Neutrophil (primary cell): ENCODE results near the gene HOXD4.

Experiments
- H3K27ac ChIP-seq: fragments of 200-600 bp; sonication (generic); 2 replicates; pipeline ENCODE4 v1.5.1; 2016; ENCODE audit warnings: mild to moderate bottlenecking, moderate library complexity
- H3K27me3 ChIP-seq: fragments of 200-600 bp; sonication (generic); 2 replicates; pipeline ENCODE4 v1.6.0; 2016; ENCODE audit warnings: mild to moderate bottlenecking
- H3K36me3 ChIP-seq: fragments of 200-600 bp; sonication (generic); 2 replicates; pipeline ENCODE4 v1.5.1; 2017
- H3K4me1 ChIP-seq, 2 experiments: fragments of 200-600 bp in 1 of 2; sonication (generic) in 1 of 2; 1 replicate in 1 of 2; 2 replicates in 1 of 2; pipeline versions ENCODE4 v1.5.1 to v1.6.1; 2013 to 2016; ENCODE audit warnings: low read depth in 1 of 2, low read length in 1 of 2, mild to moderate bottlenecking in 1 of 2, moderate library complexity in 1 of 2; ENCODE audit not compliant: control insufficient read depth in 1 of 2, insufficient read depth in 1 of 2
- H3K4me3 ChIP-seq, 2 experiments: fragments of 200-600 bp in 1 of 2; sonication (generic) in 1 of 2; 1 replicate in 1 of 2; 2 replicates in 1 of 2; pipeline ENCODE4 v1.5.1; 2013 to 2016; ENCODE audit warnings: low read depth in 1 of 2, low read length in 1 of 2, mild to moderate bottlenecking in 1 of 2, moderate library complexity in 1 of 2
- H3K9me3 ChIP-seq: fragments of 200-600 bp; sonication (generic); 2 replicates; pipeline ENCODE4 v1.5.1; 2016
- CTCF ChIP-seq: fragments of 200-600 bp; sonication (generic); IDR thresholded peaks from 2 replicates; pipeline ENCODE4 v1.5.1; 2016; ENCODE audit warnings: antibody characterized with exemption

The HOXD4 gene

GRCh38 chr2:176123411-176124109 is 27.8 kb upstream of the HOXD4 start:
- TF ChIP-seq CTCF: no peak
- Histone ChIP-seq H3K27ac (no peak overlapping the region), H3K4me1 (peaks cover 6 to 18% of the 10 kb centered on the region in 2 experiments), H3K36me3 (no peaks in the 10 kb centered on the region), H3K27me3 (peaks cover 100% of the 10 kb centered on the region), H3K9me3 (no peaks in the 10 kb centered on the region), H3K4me3 (no peak overlapping the region)

- Histone ChIP-seq H3K9me3 (no peaks in the 10 kb centered on the region), H3K27me3 (peaks cover 100% of the 10 kb centered on the region), H3K36me3 (no peaks in the 10 kb centered on the region), H3K27ac (no peak overlapping the region), H3K4me3 (no peak overlapping the region), H3K4me1 (peaks cover 10 to 23% of the 10 kb centered on the region in 2 experiments)
- TF ChIP-seq CTCF: no peak
These were observed 27.0 kb upstream of the HOXD4 start for GRCh38 chr2:176124110-176124946.

GRCh38 chr2:176124947-176125771 is 26.2 kb upstream of the HOXD4 start:
- no peak for TF ChIP-seq CTCF
- H3K4me1 ChIP-seq: peaks cover 11 to 30% of the 10 kb centered on the region in 2 experiments
- H3K9me3 ChIP-seq: no peaks in the 10 kb centered on the region
- H3K4me3 ChIP-seq: no peak overlapping the region
- peaks cover 100% of the 10 kb centered on the region for H3K27me3 ChIP-seq
- H3K36me3 ChIP-seq: no peaks in the 10 kb centered on the region
- H3K27ac ChIP-seq: no peak overlapping the region

- H3K27me3 ChIP-seq: peaks cover 100% of the 10 kb centered on the region
- no peak overlapping the region for H3K27ac ChIP-seq
- no peaks in the 10 kb centered on the region for H3K9me3 ChIP-seq
- no peaks in the 10 kb centered on the region for H3K36me3 ChIP-seq
- TF ChIP-seq CTCF: no peak
- H3K4me1 ChIP-seq: peaks cover 11 to 36% of the 10 kb centered on the region in 2 experiments
- no peak overlapping the region for H3K4me3 ChIP-seq
These were observed 25.6 kb upstream of the HOXD4 start for GRCh38 chr2:176125772-176126054.

GRCh38 chr2:176126929-176127773 is 24.2 kb upstream of the HOXD4 start:
- H3K27ac ChIP-seq: no peak overlapping the region
- H3K4me3 ChIP-seq: no peak overlapping the region

More at GRCh38 chr2:176126929-176127773, 24.2 kb upstream of the HOXD4 start:
- H3K4me1 ChIP-seq: peaks cover 15 to 37% of the 10 kb centered on the region in 2 experiments
- H3K27me3 ChIP-seq: peaks cover 100% of the 10 kb centered on the region
- H3K9me3 ChIP-seq: no peaks in the 10 kb centered on the region
- TF ChIP-seq CTCF: peak; percentile 73
- H3K36me3 ChIP-seq: no peaks in the 10 kb centered on the region
